K562 (cell line): ENCODE measurements around the gene JADE3. TPM values are rescaled to one million over a fixed set of nuclear protein-coding genes. Genes with fewer than 3 reads are reported as not detected.

ENCODE experiments used
- ADNP ChIP-seq: fragments of 200-800 bp; sonication (Bioruptor generic); IDR thresholded peaks from 2 replicates; pipeline ENCODE4 v1.6.1; 2016; ENCODE audit warnings: missing genetic modification characterization, missing compliant biosample characterization
- EZH2 ChIP-seq: IDR thresholded peaks from 2 replicates; pipeline ENCODE4 v1.6.1; 2012; ENCODE audit warnings: low read depth, mild to moderate bottlenecking, inconsistent platforms, low read length, borderline replicate concordance
- HMG20A ChIP-seq: fragments of 450-650 bp; formaldehyde crosslinking; conservative IDR thresholded peaks from 2 replicates; pipeline ENCODE4 v1.4.0; 2020; ENCODE audit warnings: mild to moderate bottlenecking, mixed read lengths
- JUN ChIP-seq, 2 experiments: sonication (generic) in 1 of 2; formaldehyde crosslinking in 1 of 2; IDR thresholded peaks; 2 replicates each; pipeline versions ENCODE4 v1.6.1 to v1.8.0; 2012 to 2022; ENCODE audit warnings: borderline replicate concordance in 2 of 2, mild to moderate bottlenecking in 2 of 2, improper control_type of control experiment in 1 of 2, low read depth in 1 of 2, low read length in 1 of 2, missing genetic modification reagents in 1 of 2
- PHF20 ChIP-seq: fragments of 450-650 bp; IDR thresholded peaks from 2 replicates; pipeline ENCODE4 v1.6.1; 2018; ENCODE audit not compliant: partially characterized antibody
- RBBP5 ChIP-seq: fragments of 200-600 bp; sonication (generic); IDR thresholded peaks from 2 replicates; pipeline ENCODE4 v1.6.1; 2012; ENCODE audit warnings: borderline replicate concordance, mild to moderate bottlenecking, low read length, control low read depth, inconsistent platforms; ENCODE audit not compliant: insufficient read depth, poor library complexity, severe bottlenecking
- SOX6 ChIP-seq: fragments of 450-650 bp; IDR thresholded peaks from 2 replicates; pipeline ENCODE4 v1.6.1; 2014; ENCODE audit warnings: mild to moderate bottlenecking
- ZNF217 ChIP-seq: sonication (generic); formaldehyde crosslinking; IDR thresholded peaks from 2 replicates; pipeline ENCODE4 v1.8.0; 2022; ENCODE audit warnings: mild to moderate bottlenecking, missing genetic modification reagents
- ZNF695 ChIP-seq: fragments of 450-650 bp; formaldehyde crosslinking; IDR thresholded peaks from 2 replicates; pipeline ENCODE4 v1.4.0; 2020; ENCODE audit warnings: mild to moderate bottlenecking, moderate library complexity
- ZNF780A ChIP-seq: fragments of 250-450 bp; sonication (Bioruptor Pico); IDR thresholded peaks from 2 replicates; pipeline ENCODE4 v1.5.0; 2021; ENCODE audit warnings: mild to moderate bottlenecking
- polyA plus RNA-seq, 8 experiments: library from polyadenylated mRNA; depleted of rRNA in 4 of 8; stranded (reverse) in 5 of 8; unstranded in 3 of 8; fragments of >200 nt; fragmentation: Nextera tagmentation in 2 of 8; fragmentation: Illumina TruSeq in 1 of 8; extraction: Ambion mirVana in 2 of 8; extraction: Trizol in 1 of 8; gene quantifications; 2 replicates each; pipeline versions ENCODE4 v1.2.1 to v1.2.3, GENCODE V29; 2011 to 2014; ENCODE audit warnings: inconsistent platforms in 1 of 8, missing spikeins in 1 of 8
- total RNA-seq, 7 experiments: library from RNA; depleted of rRNA in 6 of 7; stranded (reverse); fragments of >200 nt in 6 of 7; fragmentation: Illumina TruSeq in 2 of 7; extraction: Trizol in 2 of 7; gene quantifications; 2 replicates each; pipeline versions ENCODE4 v1.2.1 to v1.2.3, GENCODE V29; 2011 to 2021; ENCODE audit warnings: low replicate concordance in 1 of 7
- TF ChIP-seq, protein P1 (sequence below): sonication (generic); formaldehyde crosslinking; IDR thresholded peaks from 2 replicates; pipeline ENCODE4 v1.8.1; 2023; ENCODE audit warnings: mild to moderate bottlenecking, missing genetic modification reagents, moderate library complexity
- TF ChIP-seq, protein P2 (sequence below): fragments of 450-650 bp; formaldehyde crosslinking; IDR thresholded peaks from 2 replicates; pipeline ENCODE4 v1.4.0; 2022; ENCODE audit warnings: missing genetic modification characterization
- TF ChIP-seq, protein P3 (sequence below): fragments of 450-650 bp; formaldehyde crosslinking; IDR thresholded peaks from 2 replicates; pipeline ENCODE4 v1.4.0; 2020; ENCODE audit warnings: mild to moderate bottlenecking
- TF ChIP-seq, protein P4 (sequence below): fragments of 250-450 bp; sonication (Bioruptor Pico); IDR thresholded peaks from 2 replicates; pipeline ENCODE4 v1.5.0; 2021
- TF ChIP-seq, protein P5 (sequence below): fragments of 250-450 bp; sonication (Bioruptor Pico); IDR thresholded peaks from 2 replicates; pipeline ENCODE4 v1.4.0; 2020; ENCODE audit warnings: mild to moderate bottlenecking
- TF ChIP-seq, protein P6 (sequence below), 2 experiments: IDR thresholded peaks; 2 replicates each; pipeline ENCODE4 v1.6.1; 2011; ENCODE audit warnings: borderline replicate concordance in 1 of 2, control low read depth in 1 of 2, low read depth in 1 of 2, low read length in 1 of 2, mild to moderate bottlenecking in 1 of 2, mixed read lengths in 1 of 2, moderate library complexity in 1 of 2; ENCODE audit not compliant: insufficient read depth in 1 of 2, insufficient read length in 1 of 2, poor library complexity in 1 of 2, severe bottlenecking in 1 of 2; ENCODE audit errors: extremely low read depth in 1 of 2
- TF ChIP-seq, protein P7 (sequence below): fragments of 450-650 bp; IDR thresholded peaks from 2 replicates; pipeline ENCODE4 v1.6.1; 2016; ENCODE audit warnings: borderline replicate concordance

Gene JADE3
- total and polyA plus RNA-seq, 9 of the 15 experiments (the other 6 are each of a cell fraction or from before 2014, with no cell fraction given) = 2.6 to 10.0 (median 7.0) TPM

DNA sequence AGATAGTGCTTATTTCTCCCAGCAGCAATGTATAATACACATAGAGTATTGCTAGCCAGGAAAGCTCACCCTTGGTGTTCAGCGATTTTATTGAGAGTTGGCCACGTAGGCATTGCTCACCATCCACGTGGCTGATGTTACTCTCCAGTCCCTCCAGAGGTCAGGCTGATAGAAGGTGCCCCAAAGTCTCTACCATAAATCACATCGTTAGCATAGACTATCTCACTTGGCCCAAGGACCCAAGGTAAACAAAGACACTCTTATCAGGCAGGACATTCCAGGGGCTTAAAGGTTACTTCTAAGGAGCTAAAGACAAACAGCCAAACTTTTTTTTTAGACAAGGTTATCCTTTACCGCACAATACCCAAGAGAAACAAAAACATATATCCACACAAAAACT is 135.8 kb downstream of the JADE3 start (continued):
- TF ChIP-seq, protein P1, sequence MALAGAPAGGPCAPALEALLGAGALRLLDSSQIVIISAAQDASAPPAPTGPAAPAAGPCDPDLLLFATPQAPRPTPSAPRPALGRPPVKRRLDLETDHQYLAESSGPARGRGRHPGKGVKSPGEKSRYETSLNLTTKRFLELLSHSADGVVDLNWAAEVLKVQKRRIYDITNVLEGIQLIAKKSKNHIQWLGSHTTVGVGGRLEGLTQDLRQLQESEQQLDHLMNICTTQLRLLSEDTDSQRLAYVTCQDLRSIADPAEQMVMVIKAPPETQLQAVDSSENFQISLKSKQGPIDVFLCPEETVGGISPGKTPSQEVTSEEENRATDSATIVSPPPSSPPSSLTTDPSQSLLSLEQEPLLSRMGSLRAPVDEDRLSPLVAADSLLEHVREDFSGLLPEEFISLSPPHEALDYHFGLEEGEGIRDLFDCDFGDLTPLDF = no peak
- TF ChIP-seq, protein P2, sequence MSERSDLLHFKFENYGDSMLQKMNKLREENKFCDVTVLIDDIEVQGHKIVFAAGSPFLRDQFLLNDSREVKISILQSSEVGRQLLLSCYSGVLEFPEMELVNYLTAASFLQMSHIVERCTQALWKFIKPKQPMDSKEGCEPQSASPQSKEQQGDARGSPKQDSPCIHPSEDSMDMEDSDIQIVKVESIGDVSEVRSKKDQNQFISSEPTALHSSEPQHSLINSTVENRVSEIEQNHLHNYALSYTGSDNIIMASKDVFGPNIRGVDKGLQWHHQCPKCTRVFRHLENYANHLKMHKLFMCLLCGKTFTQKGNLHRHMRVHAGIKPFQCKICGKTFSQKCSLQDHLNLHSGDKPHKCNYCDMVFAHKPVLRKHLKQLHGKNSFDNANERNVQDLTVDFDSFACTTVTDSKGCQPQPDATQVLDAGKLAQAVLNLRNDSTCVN (CRISPR knock-in tag) = no peak
- TF ChIP-seq ZNF780A (no peak), SOX6 (peak; percentile 93), ZNF217 (CRISPR knock-in tag) (no peak), EZH2 (no peak), ZNF695 (CRISPR knock-in tag) (no peak), JUN (IDR thresholded peaks at IDR 0.05; ENCODE audit: borderline replicate concordance, low read depth, low read length) (no peak), JUN (CRISPR knock-in tag; IDR thresholded peaks at IDR 0.05; ENCODE audit: borderline replicate concordance) (no peak), HMG20A (no peak), ADNP (tag) (no peak), PHF20 (no peak), RBBP5 (no peak)
- TF ChIP-seq, protein P3, sequence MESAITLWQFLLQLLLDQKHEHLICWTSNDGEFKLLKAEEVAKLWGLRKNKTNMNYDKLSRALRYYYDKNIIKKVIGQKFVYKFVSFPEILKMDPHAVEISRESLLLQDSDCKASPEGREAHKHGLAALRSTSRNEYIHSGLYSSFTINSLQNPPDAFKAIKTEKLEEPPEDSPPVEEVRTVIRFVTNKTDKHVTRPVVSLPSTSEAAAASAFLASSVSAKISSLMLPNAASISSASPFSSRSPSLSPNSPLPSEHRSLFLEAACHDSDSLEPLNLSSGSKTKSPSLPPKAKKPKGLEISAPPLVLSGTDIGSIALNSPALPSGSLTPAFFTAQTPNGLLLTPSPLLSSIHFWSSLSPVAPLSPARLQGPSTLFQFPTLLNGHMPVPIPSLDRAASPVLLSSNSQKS (CRISPR knock-in tag) = no peak
- TF ChIP-seq, protein P4, sequence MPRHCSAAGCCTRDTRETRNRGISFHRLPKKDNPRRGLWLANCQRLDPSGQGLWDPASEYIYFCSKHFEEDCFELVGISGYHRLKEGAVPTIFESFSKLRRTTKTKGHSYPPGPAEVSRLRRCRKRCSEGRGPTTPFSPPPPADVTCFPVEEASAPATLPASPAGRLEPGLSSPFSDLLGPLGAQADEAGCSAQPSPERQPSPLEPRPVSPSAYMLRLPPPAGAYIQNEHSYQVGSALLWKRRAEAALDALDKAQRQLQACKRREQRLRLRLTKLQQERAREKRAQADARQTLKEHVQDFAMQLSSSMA = no peak
- TF ChIP-seq, protein P5, sequence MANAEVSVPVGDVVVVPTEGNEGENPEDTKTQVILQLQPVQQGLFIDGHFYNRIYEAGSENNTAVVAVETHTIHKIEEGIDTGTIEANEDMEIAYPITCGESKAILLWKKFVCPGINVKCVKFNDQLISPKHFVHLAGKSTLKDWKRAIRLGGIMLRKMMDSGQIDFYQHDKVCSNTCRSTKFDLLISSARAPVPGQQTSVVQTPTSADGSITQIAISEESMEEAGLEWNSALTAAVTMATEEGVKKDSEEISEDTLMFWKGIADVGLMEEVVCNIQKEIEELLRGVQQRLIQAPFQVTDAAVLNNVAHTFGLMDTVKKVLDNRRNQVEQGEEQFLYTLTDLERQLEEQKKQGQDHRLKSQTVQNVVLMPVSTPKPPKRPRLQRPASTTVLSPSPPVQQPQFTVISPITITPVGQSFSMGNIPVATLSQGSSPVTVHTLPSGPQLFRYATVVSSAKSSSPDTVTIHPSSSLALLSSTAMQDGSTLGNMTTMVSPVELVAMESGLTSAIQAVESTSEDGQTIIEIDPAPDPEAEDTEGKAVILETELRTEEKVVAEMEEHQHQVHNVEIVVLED (CRISPR knock-in tag) = no peak
- TF ChIP-seq, protein P6, sequence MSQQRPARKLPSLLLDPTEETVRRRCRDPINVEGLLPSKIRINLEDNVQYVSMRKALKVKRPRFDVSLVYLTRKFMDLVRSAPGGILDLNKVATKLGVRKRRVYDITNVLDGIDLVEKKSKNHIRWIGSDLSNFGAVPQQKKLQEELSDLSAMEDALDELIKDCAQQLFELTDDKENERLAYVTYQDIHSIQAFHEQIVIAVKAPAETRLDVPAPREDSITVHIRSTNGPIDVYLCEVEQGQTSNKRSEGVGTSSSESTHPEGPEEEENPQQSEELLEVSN (IDR thresholded peaks at IDR 0.05; ENCODE audit: borderline replicate concordance in 1 of 2, extremely low read depth in 1 of 2, insufficient read depth in 1 of 2, insufficient read length in 1 of 2, low read depth in 1 of 2, low read length in 1 of 2, poor library complexity in 1 of 2, severe bottlenecking in 1 of 2) = peak in 1 of 2 experiments; percentile 51
- TF ChIP-seq, protein P7, sequence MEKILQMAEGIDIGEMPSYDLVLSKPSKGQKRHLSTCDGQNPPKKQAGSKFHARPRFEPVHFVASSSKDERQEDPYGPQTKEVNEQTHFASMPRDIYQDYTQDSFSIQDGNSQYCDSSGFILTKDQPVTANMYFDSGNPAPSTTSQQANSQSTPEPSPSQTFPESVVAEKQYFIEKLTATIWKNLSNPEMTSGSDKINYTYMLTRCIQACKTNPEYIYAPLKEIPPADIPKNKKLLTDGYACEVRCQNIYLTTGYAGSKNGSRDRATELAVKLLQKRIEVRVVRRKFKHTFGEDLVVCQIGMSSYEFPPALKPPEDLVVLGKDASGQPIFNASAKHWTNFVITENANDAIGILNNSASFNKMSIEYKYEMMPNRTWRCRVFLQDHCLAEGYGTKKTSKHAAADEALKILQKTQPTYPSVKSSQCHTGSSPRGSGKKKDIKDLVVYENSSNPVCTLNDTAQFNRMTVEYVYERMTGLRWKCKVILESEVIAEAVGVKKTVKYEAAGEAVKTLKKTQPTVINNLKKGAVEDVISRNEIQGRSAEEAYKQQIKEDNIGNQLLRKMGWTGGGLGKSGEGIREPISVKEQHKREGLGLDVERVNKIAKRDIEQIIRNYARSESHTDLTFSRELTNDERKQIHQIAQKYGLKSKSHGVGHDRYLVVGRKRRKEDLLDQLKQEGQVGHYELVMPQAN = no peak
